Measurements from ENCODE around the gene CABP4.
A peak's percentile ranks its signal among the peaks of the same experiment; 100 is the strongest.

CABP4 gene

GRCh38 chr11:67498544-67498972, 43.4 kb downstream of the CABP4 start:
- DNase-seq, result no peak

GRCh38 chr11:67499808-67500483, 44.8 kb downstream of the CABP4 start:
- DNase-seq, result no peak

- no peak for DNase-seq
Observed at GRCh38 chr11:67500484-67500821, 45.3 kb downstream of the CABP4 start.

DNA sequence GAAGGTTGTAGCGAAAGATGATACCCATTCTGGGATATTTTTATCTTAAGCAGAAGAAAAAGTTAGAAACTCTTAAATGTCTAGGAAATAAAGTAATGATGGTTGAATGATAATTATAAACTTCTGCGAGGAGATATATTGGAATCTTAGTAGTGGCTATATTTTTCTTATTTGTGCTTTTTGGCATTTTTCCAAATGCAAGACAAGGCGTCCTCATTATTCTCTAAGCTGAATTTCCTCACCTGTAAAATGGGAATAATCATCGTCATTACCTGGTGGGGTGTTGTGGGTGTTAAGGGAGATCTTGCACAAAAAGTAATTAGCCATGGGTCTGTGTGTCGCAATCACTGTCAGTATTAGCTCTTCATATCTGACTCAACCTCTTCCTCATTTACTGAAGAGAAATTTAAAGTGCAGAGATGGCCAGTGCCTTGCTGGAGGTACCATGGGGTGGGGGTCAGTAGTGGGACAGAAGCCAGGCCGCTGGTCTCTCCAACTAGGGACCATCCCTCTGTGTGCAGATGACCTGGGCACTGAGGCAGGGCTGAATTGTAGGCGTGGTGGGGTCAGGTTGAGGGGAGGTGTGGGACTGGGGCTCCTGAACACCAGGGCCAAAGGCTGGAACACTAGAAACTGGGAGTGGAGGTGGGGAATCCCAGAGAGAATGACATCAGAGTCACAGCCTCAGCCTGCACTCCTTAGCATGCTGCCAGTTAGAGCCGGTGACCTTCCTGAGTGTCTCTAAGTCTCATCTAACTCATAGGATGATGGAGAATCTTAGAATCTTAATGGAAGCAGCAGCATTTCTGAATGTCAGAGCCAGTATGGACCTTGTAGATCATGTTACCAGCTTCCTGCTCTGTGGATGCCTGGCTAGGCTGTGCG, 45.9 kb downstream of the CABP4 start:
- no peak for DNase-seq

DNA sequence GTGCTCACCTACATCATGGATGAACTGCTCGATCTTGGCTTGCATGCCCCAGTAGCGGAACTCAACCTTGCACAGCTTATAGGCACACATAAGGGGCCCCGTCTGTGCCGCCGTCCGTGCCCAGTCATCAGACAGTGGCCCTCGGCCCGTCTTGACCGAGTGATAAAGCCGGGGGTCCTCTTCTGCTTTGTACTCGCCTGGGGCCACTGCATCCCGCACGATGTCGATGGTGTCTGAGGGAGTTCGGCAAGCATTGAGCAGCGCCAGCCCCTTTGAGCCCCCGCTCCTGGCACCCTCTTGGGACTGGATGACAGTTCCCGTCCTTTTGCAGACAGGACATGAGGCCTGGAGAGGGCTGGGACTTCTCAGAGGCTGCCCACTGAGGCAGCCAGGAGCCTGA, 46.7 kb downstream of the CABP4 start:
- no peak for DNase-seq

GRCh38 chr11:67502328-67502979, 47.3 kb downstream of the CABP4 start:
- no peak for DNase-seq

GRCh38 chr11:67503119-67504004, 48.2 kb downstream of the CABP4 start:
- no peak for DNase-seq

DNA sequence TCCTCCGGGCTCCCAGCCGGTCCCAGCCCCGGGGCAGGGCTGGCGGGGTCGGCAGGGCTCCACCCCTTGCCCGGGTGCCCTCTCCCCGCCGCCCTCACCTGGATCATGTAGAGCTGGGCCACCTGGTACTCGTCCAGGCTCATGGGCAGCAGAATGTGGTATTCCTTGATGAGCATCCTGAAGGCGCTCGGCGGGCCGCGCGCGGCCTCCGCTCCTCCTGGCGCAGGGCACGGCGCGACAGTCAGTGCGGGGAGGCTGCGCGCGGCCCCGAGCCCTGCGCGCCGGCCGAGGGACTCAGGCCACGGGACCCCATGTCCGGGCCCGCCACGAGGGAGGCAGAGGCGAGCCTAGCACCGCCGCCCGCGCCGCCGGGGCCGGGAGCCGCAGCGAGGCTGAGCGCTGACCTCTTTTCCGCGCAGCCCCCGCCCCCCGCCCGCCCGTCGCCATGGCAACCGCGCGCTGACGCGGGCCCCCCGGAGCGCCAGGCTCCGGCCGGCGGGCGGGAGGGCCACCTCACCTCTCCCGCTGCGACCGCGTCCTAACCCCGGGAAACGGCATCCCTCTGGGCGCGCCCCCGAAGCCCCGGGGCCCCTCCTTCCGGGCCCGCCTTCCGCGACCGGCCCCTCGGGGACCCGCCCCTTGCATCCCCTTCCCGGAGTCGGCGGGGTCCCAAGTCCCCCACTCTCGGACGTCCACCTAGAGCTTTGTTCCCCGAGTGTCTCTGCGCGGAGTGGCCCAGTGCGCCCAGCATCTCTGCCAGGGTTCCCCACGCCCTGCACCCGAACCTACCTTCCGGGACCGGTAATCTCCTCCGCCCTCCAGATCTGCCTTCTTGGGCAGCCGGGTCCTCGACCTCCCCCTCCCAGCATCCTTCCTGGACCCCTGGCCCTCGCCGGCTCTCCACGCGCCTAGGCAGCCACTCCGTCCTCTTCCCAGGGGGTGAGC, 49.1 kb downstream of the CABP4 start:
- DNase-seq, result peak; percentile 77

- DNase-seq, result peak; percentile 92
Observed at GRCh38 chr11:67504950-67505581, 49.9 kb downstream of the CABP4 start, which contains the start of gene PITPNM1. Gene PITPNM1, minus strand, starts transcription at chr11:67505363. Its CDS starts 1,183 bp downstream, at chr11:67504180.

DNA sequence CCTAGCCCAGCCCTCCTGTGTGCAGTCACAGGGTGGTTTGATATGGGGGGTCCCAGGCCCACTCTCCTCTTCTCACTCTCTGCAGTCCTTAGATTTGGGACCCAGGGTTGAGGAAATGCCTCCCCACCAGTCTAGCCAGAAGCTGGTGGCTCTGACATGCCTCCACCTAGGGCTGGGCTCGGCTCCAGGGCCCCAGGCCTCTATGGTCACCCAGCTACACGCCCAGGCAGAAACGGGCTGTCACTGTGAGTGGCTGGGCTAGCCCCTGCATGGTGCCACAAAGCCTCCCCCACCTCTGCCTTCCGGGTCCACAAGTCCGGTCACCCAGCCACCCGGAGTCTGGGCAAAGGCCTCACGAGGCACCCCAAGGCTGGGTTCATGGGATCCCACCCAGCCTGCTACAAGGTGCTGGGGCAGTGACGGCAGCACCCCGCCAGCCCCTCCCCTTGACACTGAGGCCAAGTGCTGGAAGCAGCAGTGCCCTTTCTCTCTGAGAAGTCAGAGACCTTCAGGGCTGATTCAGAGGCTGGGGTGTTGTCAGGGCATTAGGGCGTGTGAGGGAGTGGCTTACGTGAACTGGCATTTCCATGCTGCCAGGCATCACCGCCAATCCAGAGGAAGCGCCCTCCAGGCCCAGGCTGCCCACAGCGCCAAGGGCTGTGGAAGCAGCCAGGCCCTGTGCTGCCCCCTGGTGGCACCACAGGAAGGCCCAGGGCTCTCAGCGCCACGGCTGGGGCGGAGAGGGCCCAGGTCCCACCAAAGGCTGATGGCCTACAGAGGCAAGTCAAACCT, 50.6 kb downstream of the CABP4 start:
- DNase-seq, result peak; percentile 93

- DNase-seq, result no peak
Observed at GRCh38 chr11:67506426-67507051, 51.4 kb downstream of the CABP4 start.

- no peak for DNase-seq
Observed at GRCh38 chr11:67507242-67507863, 52.2 kb downstream of the CABP4 start.

DNA sequence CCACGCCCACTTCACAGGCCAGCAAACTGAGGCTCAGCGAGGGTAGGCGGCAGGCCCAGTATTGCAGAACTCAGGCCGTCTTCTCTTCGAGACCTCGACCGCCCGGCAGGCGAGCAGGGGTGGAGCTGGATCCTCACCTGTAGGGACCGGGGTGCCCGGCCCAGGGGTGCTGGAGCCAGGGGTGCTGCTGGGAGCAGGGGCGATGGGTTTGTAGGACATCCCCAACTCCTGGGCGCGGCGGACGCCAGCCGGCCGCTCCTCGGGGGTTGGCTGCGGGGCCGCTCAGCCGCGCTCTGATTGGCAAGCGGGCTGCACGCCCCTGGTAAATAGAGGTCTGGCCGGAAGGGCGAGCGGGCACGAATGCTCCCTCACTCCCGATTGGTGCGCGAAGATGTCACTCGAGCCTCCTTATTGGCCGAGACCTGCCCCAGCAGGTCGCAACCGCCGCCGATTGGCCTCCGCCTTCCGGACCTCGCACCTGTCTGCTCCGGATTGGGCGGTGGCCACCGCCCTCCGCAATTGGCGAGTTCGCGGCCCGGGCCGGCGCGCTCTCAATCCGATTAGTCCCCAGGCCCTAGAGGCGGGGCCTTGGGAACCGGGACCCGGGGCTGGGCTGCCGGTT, 52.8 kb downstream of the CABP4 start, which contains the start of gene CDK2AP2:
TSS of gene CDK2AP2 (minus strand) at position 299 of the 622 bp plus-strand sequence. CDS start at position 219, 80 bp downstream.
- DNase-seq, result peak; percentile 98

GRCh38 chr11:67508486-67509121, 53.5 kb downstream of the CABP4 start:
- peak; percentile 99 for DNase-seq

GRCh38 chr11:67510023-67510345, 54.8 kb downstream of the CABP4 start:
- DNase-seq, result no peak
